IPS-11a (cell line): Measurements from ENCODE around the gene GAL3ST1.

Source experiments
- H3K4me3 ChIP-seq: one replicate; pipeline ENCODE4 v1.5.1; 2013; ENCODE audit warnings: low read depth, low read length, control low read depth

GAL3ST1 gene

GRCh38 chr22:30537083-30537731 is 37.3 kb downstream of the GAL3ST1 start:
- H3K4me3 ChIP-seq = no peak overlapping the region

DNA sequence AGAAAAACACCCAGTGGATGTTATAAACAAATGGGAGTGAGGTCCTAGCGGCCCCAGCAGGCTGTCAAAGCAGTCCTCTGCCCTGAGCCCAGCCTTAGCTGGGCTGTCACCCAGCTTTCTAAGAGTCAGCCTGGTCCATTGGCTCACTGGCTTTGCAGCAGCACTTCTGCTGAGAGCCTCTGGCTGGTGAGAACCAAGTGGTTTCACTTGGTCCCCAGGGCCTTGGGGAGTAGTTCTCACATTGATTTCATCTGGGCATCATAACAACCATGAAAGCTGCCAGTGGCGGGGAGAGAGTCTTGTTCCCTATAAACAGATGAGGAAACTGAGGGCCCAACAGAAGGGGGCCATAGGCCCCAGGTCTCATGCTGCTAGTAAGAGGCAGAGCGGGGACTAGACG is 39.3 kb downstream of the GAL3ST1 start:
- no peak overlapping the region for H3K4me3 ChIP-seq

DNA sequence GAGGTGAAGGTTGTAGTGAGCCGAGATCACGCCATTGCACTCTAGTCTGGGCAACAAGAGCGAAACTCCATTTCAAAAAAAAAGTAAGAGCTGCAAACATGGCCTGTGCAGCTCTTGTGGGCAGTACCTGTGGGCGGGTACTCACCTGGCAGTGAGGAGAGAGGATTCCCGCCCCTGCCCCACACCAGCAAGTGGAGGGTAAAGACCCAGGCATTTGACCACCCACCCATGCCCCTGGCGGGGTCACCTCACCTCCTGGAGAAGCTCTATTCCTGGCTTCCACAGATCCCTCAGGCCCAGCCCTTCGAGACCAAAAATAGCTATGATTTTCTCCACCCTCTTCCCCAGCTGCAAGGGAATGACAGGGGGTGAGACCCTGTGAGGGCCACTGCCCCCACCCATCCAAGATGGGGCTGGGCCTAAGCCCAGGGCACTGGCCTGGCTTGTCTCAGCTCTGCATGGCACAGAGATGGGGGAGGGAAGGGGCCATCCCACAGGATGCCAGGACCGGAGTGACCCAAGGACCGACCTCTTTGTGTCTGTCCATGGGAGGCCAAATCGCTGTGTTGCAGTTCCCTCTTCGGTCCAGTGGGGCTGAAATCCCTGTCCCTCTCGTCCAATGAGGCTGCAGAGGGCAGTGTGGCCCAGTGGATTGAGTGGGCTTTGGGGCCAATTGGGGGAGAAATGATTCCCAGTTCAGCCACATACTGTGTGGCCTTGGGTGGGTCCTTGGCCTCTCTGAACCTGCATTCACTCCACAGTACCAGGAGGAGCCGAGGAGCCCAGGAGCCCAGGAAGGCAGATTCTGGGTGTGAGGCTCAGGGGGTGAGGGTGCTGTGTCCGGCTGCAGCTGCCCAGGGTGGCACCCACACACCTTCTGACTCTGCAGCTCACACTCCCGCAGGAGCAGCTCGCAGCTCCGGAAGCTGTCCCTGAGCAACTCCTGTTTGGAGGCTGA is 42.5 kb downstream of the GAL3ST1 start:
- no peak overlapping the region for H3K4me3 ChIP-seq

- no peak overlapping the region for H3K4me3 ChIP-seq
These were observed 47.8 kb downstream of the GAL3ST1 start for GRCh38 chr22:30526656-30527055.

- no peak overlapping the region for H3K4me3 ChIP-seq
These were observed 50.6 kb downstream of the GAL3ST1 start for GRCh38 chr22:30523646-30524489.

DNA sequence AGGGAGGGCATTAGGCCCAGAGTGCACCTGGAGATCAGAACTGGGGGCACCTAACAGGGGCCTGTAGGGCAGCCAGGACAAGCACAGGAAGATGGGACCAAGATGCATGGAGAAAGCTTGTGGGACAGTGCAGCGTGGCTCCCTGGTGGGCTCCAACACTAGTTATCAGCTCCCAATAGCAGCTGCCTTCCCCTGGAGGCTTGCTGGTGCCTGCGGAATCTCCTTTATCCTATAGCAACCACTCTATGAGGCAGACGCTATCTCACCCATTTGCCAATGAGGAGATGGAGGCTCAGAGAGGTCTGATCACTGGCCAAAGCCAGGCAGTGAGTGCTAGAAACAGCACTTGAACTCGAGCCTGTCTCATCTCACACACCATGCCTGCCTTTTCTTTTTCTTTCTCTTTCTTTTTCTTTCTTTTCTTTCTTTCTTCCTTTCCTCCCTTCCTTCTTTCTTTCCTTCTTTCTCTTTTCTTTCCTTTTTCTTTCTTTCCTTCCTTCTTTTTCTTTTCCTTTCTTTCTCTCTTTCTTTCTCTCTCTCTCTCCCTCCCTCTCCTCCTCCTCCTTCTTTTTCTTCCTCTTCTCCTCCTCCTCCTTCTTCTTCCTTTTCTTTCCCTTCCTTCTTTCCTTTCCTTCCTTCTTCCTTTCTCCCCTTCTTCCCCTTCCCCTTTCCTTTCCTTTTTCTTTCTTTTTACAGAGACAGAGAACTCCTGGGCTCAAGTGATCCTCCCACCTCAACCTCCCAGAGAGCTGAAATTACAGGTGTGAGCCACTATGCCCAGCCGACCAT is 52.9 kb downstream of the GAL3ST1 start:
- no peak overlapping the region for H3K4me3 ChIP-seq

- no peak overlapping the region for H3K4me3 ChIP-seq
These were observed 54.5 kb downstream of the GAL3ST1 start for GRCh38 chr22:30519842-30520425.

DNA sequence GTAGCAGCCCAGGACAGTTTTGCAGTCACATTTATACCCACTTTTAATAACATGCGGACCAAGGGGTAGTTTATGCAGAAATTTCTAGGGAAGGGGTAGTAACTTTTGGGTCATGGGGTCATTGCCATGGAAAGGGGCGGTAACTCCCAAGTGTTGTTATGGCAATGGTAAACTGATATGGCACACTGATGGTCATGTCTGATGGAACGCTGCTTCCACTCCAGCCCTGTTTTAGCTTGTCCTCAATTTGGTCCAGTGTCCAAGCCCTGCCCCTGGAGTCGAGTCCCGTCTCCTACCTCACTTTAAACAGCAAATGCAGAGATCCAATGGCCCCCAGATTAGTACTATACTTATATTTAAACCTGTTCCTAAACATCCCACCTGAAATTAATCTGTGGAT is 57.7 kb downstream of the GAL3ST1 start:
- H3K4me3 ChIP-seq = no peak overlapping the region

GRCh38 chr22:30516273-30516672 is 58.2 kb downstream of the GAL3ST1 start:
- H3K4me3 ChIP-seq = no peak overlapping the region

GRCh38 chr22:30514252-30514651 is 60.2 kb downstream of the GAL3ST1 start:
- no peak overlapping the region for H3K4me3 ChIP-seq

DNA sequence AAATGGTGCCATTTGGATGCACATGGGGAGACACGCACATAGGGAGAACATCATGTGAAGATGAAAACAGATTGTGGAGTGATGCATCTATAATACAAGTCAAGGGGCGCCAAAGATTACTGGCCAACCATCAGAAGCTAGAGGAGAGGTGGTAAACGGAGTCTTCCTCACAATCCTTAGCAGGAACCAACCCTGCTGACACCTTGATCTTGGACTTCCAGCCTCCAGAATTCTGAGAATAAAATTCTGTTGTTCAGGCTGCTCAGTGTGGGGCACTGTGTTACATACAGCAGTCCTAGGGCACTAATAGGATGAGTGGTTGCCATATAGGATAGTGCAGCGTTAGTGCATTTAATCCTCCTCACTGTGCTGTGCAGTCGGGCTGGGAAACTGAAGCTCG is 61.0 kb downstream of the GAL3ST1 start:
- no peak overlapping the region for H3K4me3 ChIP-seq

DNA sequence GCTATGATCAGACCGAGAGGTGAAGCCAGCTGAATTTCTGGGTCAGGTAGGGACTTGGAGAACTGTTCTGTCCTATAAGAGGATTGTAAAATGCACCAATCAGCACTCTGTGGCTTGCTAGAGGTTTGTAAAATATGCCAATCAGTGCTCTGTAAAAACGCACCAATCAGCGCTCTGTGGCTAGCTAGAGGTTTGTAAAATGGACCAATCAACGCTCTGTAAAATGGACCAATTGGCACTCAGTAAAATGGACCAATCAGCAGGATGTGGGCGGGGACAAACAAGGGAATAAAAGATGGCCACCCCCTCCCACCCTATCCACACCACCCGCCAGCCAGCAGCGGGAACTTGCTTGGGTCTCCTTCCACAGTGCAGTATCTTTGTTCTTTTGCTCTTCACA is 62.6 kb downstream of the GAL3ST1 start:
- no peak overlapping the region for H3K4me3 ChIP-seq

DNA sequence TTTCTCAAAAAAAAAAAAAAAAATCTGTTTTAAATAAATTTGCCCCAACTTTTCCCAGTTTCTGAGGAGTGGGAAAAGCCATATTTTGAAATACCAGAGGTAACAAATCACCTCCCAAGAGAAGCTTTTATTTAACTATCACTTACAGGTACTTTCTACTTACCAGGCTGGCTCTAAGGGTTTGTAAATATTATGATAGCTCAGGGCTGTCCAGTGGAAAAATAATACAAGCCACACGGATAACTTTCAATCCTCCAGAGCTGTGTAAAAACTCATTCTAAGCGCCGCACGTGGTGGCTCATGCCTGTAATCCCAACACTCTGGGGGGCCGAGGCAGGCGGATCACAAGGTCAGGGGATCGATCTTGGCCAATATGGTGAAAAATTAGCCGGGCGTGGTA is 63.4 kb downstream of the GAL3ST1 start:
- H3K4me3 ChIP-seq = no peak overlapping the region

- H3K4me3 ChIP-seq = no peak overlapping the region
These were observed 66.2 kb downstream of the GAL3ST1 start for GRCh38 chr22:30508216-30508615.

DNA sequence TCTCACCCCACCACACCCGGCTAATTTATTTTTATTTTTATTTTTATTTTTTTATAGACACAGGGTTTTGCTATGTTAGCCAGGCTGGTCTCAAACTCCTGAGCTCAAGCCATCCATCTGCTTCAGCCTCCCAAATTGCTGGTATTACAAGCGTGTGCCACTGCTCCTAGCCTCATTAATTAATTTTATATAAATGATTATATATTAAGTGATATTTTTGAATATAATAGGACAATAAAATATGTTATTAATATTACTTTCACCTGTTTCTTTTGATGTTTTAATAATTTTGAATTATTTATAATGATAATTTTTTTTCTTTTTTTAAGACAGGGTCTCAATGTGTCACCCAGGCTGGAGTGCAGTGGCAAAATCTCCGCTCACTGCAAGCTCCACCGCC is 66.8 kb downstream of the GAL3ST1 start:
- no peak overlapping the region for H3K4me3 ChIP-seq

DNA sequence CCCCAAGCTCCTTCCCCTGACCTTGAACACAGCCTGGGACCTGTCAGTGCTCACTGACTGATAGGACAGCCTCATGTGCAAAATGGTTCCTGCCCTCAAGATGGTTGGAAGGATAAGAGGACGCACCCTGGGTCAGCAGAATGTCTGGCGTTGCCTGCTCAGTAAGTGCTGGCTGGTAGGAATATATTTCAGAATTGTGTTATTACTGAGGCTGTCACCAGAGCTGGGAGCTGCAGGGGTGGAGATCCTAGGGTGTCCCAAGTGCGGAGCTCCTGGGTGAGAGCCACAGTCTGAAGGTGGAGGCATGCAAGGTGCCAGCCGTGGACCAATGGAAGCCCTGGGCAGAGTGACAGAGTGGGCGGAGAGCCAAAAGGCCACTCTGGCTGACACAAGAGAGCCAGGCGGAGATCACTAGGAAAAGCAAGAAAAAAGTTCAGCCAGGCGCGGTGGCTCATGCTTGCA is 67.9 kb downstream of the GAL3ST1 start:
- H3K4me3 ChIP-seq = no peak overlapping the region
